GM12878 (cell line): ENCODE results near the gene KAZN. TPM values are rescaled to one million over a fixed set of nuclear protein-coding genes. Genes with fewer than 3 reads are reported as not detected.

Experiments used
- ATAC-seq: fragments of 200-7000 bp; cut with Tn5 transposase; 3 replicates; pipeline ENCODE4 v1.9.1; 2020; ENCODE audit warnings: mild to moderate bottlenecking, moderate library complexity
- BruUV-seq: library from RNA; stranded (reverse); fragments of 400-500 nt; replicated peaks from 2 replicates; lab custom pipeline; 2021; lab: Mats Ljungman, UMichigan
- CTCF ChIA-PET: fragments of 300-600 bp; sonication (Branson Sonifier 250); formaldehyde crosslinking; extraction: SDS; loops from one replicate; lab custom pipeline; 2021; ENCODE audit warnings: inconsistent platforms; lab: Yijun Ruan, JAX
- POLR2A ChIA-PET: fragments of 350-600 bp; formaldehyde crosslinking; extraction: SDS; loops from one replicate; lab custom pipeline; 2021; ENCODE audit warnings: inconsistent platforms; lab: Charles Lee
- RAD21 ChIA-PET: fragments of 300-600 bp; sonication (Branson Sonifier 250); formaldehyde crosslinking; loops from one replicate; lab custom pipeline; 2023; ENCODE audit warnings: antibody characterized with exemption; ENCODE audit not compliant: unreplicated experiment; lab: Charles Lee
- SMC1A ChIA-PET: fragments of 300-600 bp; sonication (Branson Sonifier 250); formaldehyde crosslinking; loops from one replicate; lab custom pipeline; 2023; ENCODE audit not compliant: unreplicated experiment, uncharacterized antibody; lab: Charles Lee
- DNase-seq: peaks from one replicate; pipeline ENCODE4 v3.0.0-alpha.2; 2011; ENCODE audit warnings: low read depth, low spot score
- FAIRE-seq: peaks from 3 replicates; lab custom pipeline; 2011; peaks lifted over from hg19 to GRCh38; lab: Jason Lieb, UNC
- H2AFZ ChIP-seq: 2 replicates; pipeline ENCODE4 v1.6.0; 2011; ENCODE audit warnings: low read depth, low read length, control low read depth; ENCODE audit not compliant: control insufficient read depth
- H3K27ac ChIP-seq: 2 replicates; pipeline ENCODE4 v1.5.1; 2011; ENCODE audit warnings: control low read depth; ENCODE audit not compliant: control insufficient read depth, insufficient read depth
- H3K27me3 ChIP-seq, 2 experiments: replicated peaks in 1 of 2; 2 replicates each; pipeline versions ENCODE4 v1.6.0 to v1.6.1; 2011; ENCODE audit warnings: low read length in 1 of 2; ENCODE audit not compliant: control insufficient read depth in 2 of 2, insufficient read depth in 2 of 2
- H3K36me3 ChIP-seq, 2 experiments: 2 replicates each; pipeline ENCODE4 v1.5.1; 2011; ENCODE audit warnings: low read length in 1 of 2; ENCODE audit not compliant: control insufficient read depth in 2 of 2, insufficient read depth in 2 of 2
- H3K4me1 ChIP-seq: 2 replicates; pipeline ENCODE4 v1.6.1; 2011; ENCODE audit warnings: mild to moderate bottlenecking, low read length, moderate library complexity, mixed read lengths; ENCODE audit not compliant: control insufficient read depth, insufficient read depth
- H3K4me2 ChIP-seq: 2 replicates; pipeline ENCODE4 v1.6.0; 2011; ENCODE audit warnings: control low read depth; ENCODE audit not compliant: control insufficient read depth, insufficient read depth
- H3K4me3 ChIP-seq: fragments of 200-600 bp; sonication (generic); 2 replicates; pipeline ENCODE4 v1.5.1; 2016
- H3K79me2 ChIP-seq: 2 replicates; pipeline ENCODE4 v1.6.0; 2011; ENCODE audit warnings: low read length; ENCODE audit not compliant: control insufficient read depth, insufficient read depth
- H3K9ac ChIP-seq: 2 replicates; pipeline ENCODE4 v1.8.0; 2011; ENCODE audit warnings: low read length, control low read depth, mixed read lengths; ENCODE audit not compliant: control insufficient read depth, insufficient read depth
- H3K9me3 ChIP-seq: replicated peaks from 3 replicates; pipeline ENCODE4 v1.5.1; 2011; ENCODE audit warnings: mild to moderate bottlenecking, low read length; ENCODE audit not compliant: control insufficient read depth, insufficient read depth
- H4K20me1 ChIP-seq: 2 replicates; pipeline ENCODE4 v1.6.0; 2011; ENCODE audit not compliant: control insufficient read depth, insufficient read depth
- CEBPB ChIP-seq, 2 experiments: fragments of 150-350 bp in 1 of 2; IDR thresholded peaks; 2 replicates each; pipeline ENCODE4 v1.6.1; 2012 to 2014; ENCODE audit warnings: low read depth in 2 of 2, low read length in 2 of 2, borderline replicate concordance in 1 of 2, inconsistent platforms in 1 of 2
- CUX1 ChIP-seq: IDR thresholded peaks from 2 replicates; pipeline ENCODE4 v1.6.1; 2012; ENCODE audit warnings: improper control_type of control experiment, low read depth, low read length; ENCODE audit not compliant: insufficient replicate concordance
- KLF5 ChIP-seq: fragments of 450-650 bp; IDR thresholded peaks from 2 replicates; pipeline ENCODE4 v1.6.1; 2014; ENCODE audit warnings: mild to moderate bottlenecking; ENCODE audit not compliant: partially characterized antibody
- NFXL1 ChIP-seq: fragments of 450-650 bp; IDR thresholded peaks from 2 replicates; pipeline ENCODE4 v1.6.1; 2017; ENCODE audit warnings: antibody characterized with exemption, mild to moderate bottlenecking, borderline replicate concordance
- RAD51 ChIP-seq: fragments of 450-650 bp; IDR thresholded peaks from 2 replicates; pipeline ENCODE4 v1.6.1; 2016; ENCODE audit warnings: moderate library complexity, mild to moderate bottlenecking, inconsistent platforms
- STAT1 ChIP-seq: fragments of 450-650 bp; conservative IDR thresholded peaks from 2 replicates; pipeline ENCODE4 v1.6.1; 2014; ENCODE audit warnings: antibody characterized with exemption, mild to moderate bottlenecking
- SUZ12 ChIP-seq: fragments of 200-600 bp; sonication (generic); IDR thresholded peaks from one replicate; pipeline ENCODE4 v1.6.1; 2018; ENCODE audit warnings: antibody characterized with exemption, mild to moderate bottlenecking; ENCODE audit not compliant: unreplicated experiment
- ZBTB11 ChIP-seq: fragments of 450-650 bp; formaldehyde crosslinking; IDR thresholded peaks from 2 replicates; pipeline ENCODE4 v1.5.0; 2022; ENCODE audit warnings: mild to moderate bottlenecking, missing genetic modification characterization
- WGBS: methylation state at CpG from one replicate; pipeline ENCODE4 v1.1.6; 2016; ENCODE audit warnings: low lambda C conversion rate; ENCODE audit not compliant: insufficient replicate concordance, insufficient coverage; ENCODE audit errors: missing lambda C conversion rate; 5-methylcytosine and 5-hydroxymethylcytosine counted together
- in situ Hi-C: fragments of 300-500 bp; cut with MboI; formaldehyde crosslinking; loops from 9 replicates; pipeline ENCODE4 v1.14.3; 2018; ENCODE audit warnings: mixed read lengths
- intact Hi-C: fragments of 100-400 bp; cut with micrococcal nuclease; formaldehyde crosslinking; loops from one replicate; pipeline ENCODE4 v1.14.2; 2022; ENCODE audit not compliant: unreplicated experiment
- polyA plus RNA-seq, 11 experiments: library from polyadenylated mRNA; depleted of rRNA in 4 of 11; unstranded in 6 of 11; stranded (reverse) in 5 of 11; fragments of >200 nt; fragmentation: Nextera tagmentation in 4 of 11; fragmentation: Illumina TruSeq in 1 of 11; extraction: Ambion mirVana in 4 of 11; extraction: Trizol in 1 of 11; gene quantifications; 1 replicate in 1 of 11; 2 replicates in 10 of 11; pipeline versions ENCODE4 v1.2.1 to v1.2.3, GENCODE V29; 2011 to 2016; ENCODE audit warnings: inconsistent platforms in 2 of 11, missing spikeins in 2 of 11, low read depth in 1 of 11
- total RNA-seq, 4 experiments: library from RNA; depleted of rRNA in 3 of 4; stranded (reverse); fragments of >200 nt in 3 of 4; fragmentation: Illumina TruSeq in 1 of 4; extraction: Trizol in 1 of 4; gene quantifications; 2 replicates each; pipeline versions ENCODE4 v1.2.1 to v1.2.3, GENCODE V29; 2013 to 2021

KAZN gene
- total and polyA plus RNA-seq, 10 of the 15 experiments (the other 5 are each of a cell fraction or from before 2014, with no cell fraction given), result 0.72 to 4.0 (median 1.2) TPM

GRCh38 chr1:15148941-15149340, 550.5 kb downstream of the KAZN start (continued):
- no peak for TF ChIP-seq ZBTB11 (CRISPR knock-in tag)

GRCh38 chr1:15150376-15150775, 551.9 kb downstream of the KAZN start:
- SMC1A ChIA-PET, result interaction anchor here (1.2 to 5.3 kb wide), 3 partner anchors 18 to 25 kb away, joined by 3 to 25 read pairs (median 18); no protein-coding TSS in a partner anchor
- Histone ChIP-seq H3K27ac (no peak overlapping the region), H3K36me3 (no peaks in the 10 kb centered on the region), H3K9ac (no peak overlapping the region), H3K4me1 (peaks cover 9% of the 10 kb centered on the region), H3K79me2 (peaks cover 5% of the 10 kb centered on the region), H2AFZ (no peak overlapping the region), H3K27me3 (peaks cover 10 to 16% of the 10 kb centered on the region in 2 experiments; a peak in 3 of 4 replicates), H3K4me2 (no peak overlapping the region), H4K20me1 (no peaks in the 10 kb centered on the region), H3K9me3 (no peaks in the 10 kb centered on the region; the same call in 2 of the 3 replicates), H3K4me3 (no peak overlapping the region)
- POLR2A ChIA-PET, result no interaction called here
- no TSS peak for BruUV-seq
- TF ChIP-seq STAT1 (no peak), SUZ12 (no peak), CUX1 (no peak), RAD51 (no peak), KLF5 (no peak), CEBPB (IDR thresholded peaks at IDR 0.05; ENCODE audit: borderline replicate concordance in 1 of 2, low read depth in 2 of 2, low read length in 2 of 2) (no peak), NFXL1 (no peak)
- in situ Hi-C loops, result no loop called here
- WGBS, result 35% methylated on average over 3 of the region's 3 CpGs
- intact Hi-C loops, result no loop called here
- FAIRE-seq (no peak), ATAC-seq (no peak), DNase-seq (no peak)
- CTCF ChIA-PET, result interaction anchor here (1.3 to 5.6 kb wide), 4 partner anchors 13 to 122 kb away, joined by 3 to 73 read pairs (median 9); no protein-coding TSS in a partner anchor
- RAD21 ChIA-PET, result interaction anchor here (6.1 kb wide), 1 partner anchor 122 kb away, joined by 49 read pairs; no protein-coding TSS in a partner anchor
